ENCODE measurements around the gene RPN2. TPM values are rescaled to one million over a fixed set of nuclear protein-coding genes. Genes with fewer than 3 reads are reported as not detected.

RPN2 gene
- total and polyA plus RNA-seq, 7 experiments from 2014 or later: 88.7 to 281 (median 113) TPM

GRCh38 chr20:37172836-37173235, 6.3 kb upstream of the RPN2 start:
- Histone ChIP-seq H3K9me3 (ENCODE audit: control insufficient read depth in 2 of 3, low read length in 3 of 3) (no peaks in the 10 kb centered on the region), H3K27ac (ENCODE audit: low read depth, low read length) (no peak overlapping the region), H3K36me3 (ENCODE audit: control insufficient read depth in 2 of 3, insufficient read depth in 3 of 3, low read length in 3 of 3) (no peaks in the 10 kb centered on the region), H3K4me1 (ENCODE audit: control insufficient read depth in 2 of 2, insufficient read depth in 2 of 2, low read length in 2 of 2) (peaks cover 0 to 2% of the 10 kb centered on the region in 2 donors), H3K27me3 (ENCODE audit: control insufficient read depth in 2 of 2, insufficient read depth in 2 of 2, low read length in 2 of 2) (no peaks in the 10 kb centered on the region), H3K4me3 (ENCODE audit: low read length) (no peak overlapping the region)
- ATAC-seq (no peak), DNase-seq (no peak)
- Mint-ChIP-seq H3K27ac (no peak overlapping the region), H3K4me1 (peaks cover 0 to 6% (median 2%) of the 10 kb centered on the region in 7 donors), H3K4me3 (no peak overlapping the region), H3K27me3 (peaks cover 0 to 17% (median 0%) of the 10 kb centered on the region in 5 donors), H3K36me3 (peaks cover 2 to 22% (median 7%) of the 10 kb centered on the region in 5 donors), H3K9me3 (no peaks in the 10 kb centered on the region)
- ChIA-PET CTCF (no interaction called here), POLR2A (interaction anchor here (0.7 kb wide), 1 partner anchor 561 kb away, joined by 3 read pairs; no protein-coding TSS in a partner anchor)
- intact Hi-C loops (cut with micrococcal nuclease): loop anchor here (10.0 kb wide), 2 partner anchors 398 to 578 kb away; partner anchors contain the start of gene DSN1 (in 1 of the 2)

- Mint-ChIP-seq H3K36me3 (peaks cover 4 to 19% (median 10%) of the 10 kb centered on the region in 5 donors), H3K27ac (peak overlapping the region; percentile 94 to 99 (median 96)), H3K9me3 (peaks cover 0 to 2% (median 0%) of the 10 kb centered on the region in 11 donors), H3K4me1 (peaks cover 39 to 56% (median 44%) of the 10 kb centered on the region in 7 donors), H3K27me3 (peaks cover 0 to under 1% (median 0%) of the 10 kb centered on the region in 5 donors), H3K4me3 (peak overlapping the region; percentile 89 to 99 (median 96))
- ChIA-PET POLR2A (interaction anchor here (0.9 to 3.3 kb wide), 7 partner anchors 11 to 348 kb away, joined by 3 to 46 read pairs (median 11); partner anchors contain the start of genes BLCAP and RBL1), CTCF (interaction anchor here (1.6 to 4.9 kb wide), 3 partner anchors 14 to 172 kb away, joined by 4 to 53 read pairs (median 8); no protein-coding TSS in a partner anchor)
- peaks cover 0 to 27% (median 0%) of the 10 kb centered on the region in 3 experiments for H3K36me3 ChIP-seq (ENCODE audit: control insufficient read depth in 2 of 3, insufficient read depth in 3 of 3, low read length in 3 of 3)
- intact Hi-C loops (cut with micrococcal nuclease): loop anchor here (1.0 to 10.0 kb wide), 14 partner anchors 12 to 1438 kb away; partner anchors contain the start of genes DSN1 (in 1 of the 2), RBL1 (in 1 of the 2), RBM39 (in 1 of the 2) and SAMHD1 (in 1 of the 2)
- DNase-seq (no peak), ATAC-seq (no peak)
- H3K27ac ChIP-seq (ENCODE audit: low read depth, low read length): peak overlapping the region; percentile 87
- H3K4me1 ChIP-seq (ENCODE audit: control insufficient read depth in 2 of 2, insufficient read depth in 2 of 2, low read length in 2 of 2): peaks cover 13 to 15% of the 10 kb centered on the region in 2 donors
- H3K27me3 ChIP-seq (ENCODE audit: control insufficient read depth in 2 of 2, insufficient read depth in 2 of 2, low read length in 2 of 2): no peaks in the 10 kb centered on the region
- H3K9me3 ChIP-seq (ENCODE audit: control insufficient read depth in 2 of 3, low read length in 3 of 3): no peaks in the 10 kb centered on the region
- peak overlapping the region; percentile 85 for H3K4me3 ChIP-seq (ENCODE audit: low read length)
Measured at GRCh38 chr20:37179683-37180524, 774 bp downstream of the RPN2 start.

- Mint-ChIP-seq H3K36me3 (peaks cover 4 to 37% (median 28%) of the 10 kb centered on the region in 5 donors), H3K9me3 (no peaks in the 10 kb centered on the region), H3K27ac (peak overlapping the region in 5 of 9 donors; percentile 28 to 72 (median 56)), H3K27me3 (no peaks in the 10 kb centered on the region), H3K4me3 (peak overlapping the region in 1 of 10 donors; percentile 23), H3K4me1 (peaks cover 46 to 84% (median 80%) of the 10 kb centered on the region in 7 donors)
- H3K4me1 ChIP-seq (ENCODE audit: control insufficient read depth in 2 of 2, insufficient read depth in 2 of 2, low read length in 2 of 2): peaks cover 15% of the 10 kb centered on the region in 2 donors
- DNase-seq (no peak), ATAC-seq (no peak)
- ChIA-PET CTCF (no interaction called here), POLR2A (no interaction called here)
- H3K27me3 ChIP-seq (ENCODE audit: control insufficient read depth in 2 of 2, insufficient read depth in 2 of 2, low read length in 2 of 2): no peaks in the 10 kb centered on the region
- intact Hi-C loops (cut with micrococcal nuclease): no loop called here
- H3K4me3 ChIP-seq (ENCODE audit: low read length): no peak overlapping the region
- H3K27ac ChIP-seq (ENCODE audit: low read depth, low read length): no peak overlapping the region
- no peaks in the 10 kb centered on the region for H3K9me3 ChIP-seq (ENCODE audit: control insufficient read depth in 2 of 3, low read length in 3 of 3)
- peaks cover 5 to 54% (median 5%) of the 10 kb centered on the region in 3 experiments for H3K36me3 ChIP-seq (ENCODE audit: control insufficient read depth in 2 of 3, insufficient read depth in 3 of 3, low read length in 3 of 3)
Measured at GRCh38 chr20:37185686-37186085, 6.6 kb downstream of the RPN2 start.

- no peak for ATAC-seq
- H3K36me3 ChIP-seq (ENCODE audit: control insufficient read depth in 2 of 3, insufficient read depth in 3 of 3, low read length in 3 of 3): peaks cover 5 to 54% (median 5%) of the 10 kb centered on the region in 3 experiments
- H3K27ac Mint-ChIP-seq: peak overlapping the region in 5 of 9 donors; percentile 30 to 86 (median 45)
Measured at GRCh38 chr20:37188787-37189186, 9.7 kb downstream of the RPN2 start.

GRCh38 chr20:37189416-37190016, 10.4 kb downstream of the RPN2 start:
- Mint-ChIP-seq H3K36me3 (peaks cover 0 to 28% (median 24%) of the 10 kb centered on the region in 5 donors), H3K4me3 (peak overlapping the region in 8 of 10 donors; percentile 1 to 64 (median 56))
- peak in 1 of 9 donors; percentile 16 for DNase-seq

More at GRCh38 chr20:37188787-37189186, 9.7 kb downstream of the RPN2 start:
- H3K9me3 Mint-ChIP-seq: no peaks in the 10 kb centered on the region
- ChIA-PET POLR2A (interaction anchor here (4.9 kb wide), 1 partner anchor 11 kb away, joined by 46 read pairs; the partner anchor contains the start of genes MROH8 and RPN2), CTCF (interaction anchor here (0.5 to 1.0 kb wide), 3 partner anchors 10 to 340 kb away, joined by 3 to 4 read pairs (median 3); partner anchors contain the start of gene BLCAP)
- intact Hi-C loops (cut with micrococcal nuclease): no loop called here
- no peak for DNase-seq
- no peaks in the 10 kb centered on the region for H3K27me3 Mint-ChIP-seq
- H3K27ac ChIP-seq (ENCODE audit: low read depth, low read length): no peak overlapping the region
- peaks cover 28 to 30% of the 10 kb centered on the region in 2 donors for H3K4me1 ChIP-seq (ENCODE audit: control insufficient read depth in 2 of 2, insufficient read depth in 2 of 2, low read length in 2 of 2)
- peaks cover 47 to 79% (median 77%) of the 10 kb centered on the region in 7 donors for H3K4me1 Mint-ChIP-seq
- no peaks in the 10 kb centered on the region for H3K9me3 ChIP-seq (ENCODE audit: control insufficient read depth in 2 of 3, low read length in 3 of 3)
- H3K4me3 ChIP-seq (ENCODE audit: low read length): no peak overlapping the region
- peaks cover 4 to 32% (median 28%) of the 10 kb centered on the region in 5 donors for H3K36me3 Mint-ChIP-seq
- H3K4me3 Mint-ChIP-seq: peak overlapping the region in 1 of 10 donors; percentile 59
- no peaks in the 10 kb centered on the region for H3K27me3 ChIP-seq (ENCODE audit: control insufficient read depth in 2 of 2, insufficient read depth in 2 of 2, low read length in 2 of 2)

More at GRCh38 chr20:37189416-37190016, 10.4 kb downstream of the RPN2 start:
- Histone ChIP-seq H3K4me3 (ENCODE audit: low read length) (no peak overlapping the region), H3K27ac (ENCODE audit: low read depth, low read length) (peak overlapping the region; percentile 12), H3K9me3 (ENCODE audit: control insufficient read depth in 2 of 3, low read length in 3 of 3) (no peaks in the 10 kb centered on the region), H3K36me3 (ENCODE audit: control insufficient read depth in 2 of 3, insufficient read depth in 3 of 3, low read length in 3 of 3) (peaks cover 5 to 47% (median 5%) of the 10 kb centered on the region in 3 experiments), H3K27me3 (ENCODE audit: control insufficient read depth in 2 of 2, insufficient read depth in 2 of 2, low read length in 2 of 2) (no peaks in the 10 kb centered on the region), H3K4me1 (ENCODE audit: control insufficient read depth in 2 of 2, insufficient read depth in 2 of 2, low read length in 2 of 2) (peaks cover 28 to 34% of the 10 kb centered on the region in 2 donors)
- ATAC-seq: no peak
- ChIA-PET POLR2A (interaction anchor here (0.6 to 4.9 kb wide), 4 partner anchors 8 to 343 kb away, joined by 3 to 46 read pairs (median 6); partner anchors contain the start of genes MROH8 and RPN2), CTCF (interaction anchor here (0.5 to 9.3 kb wide), 7 partner anchors 12 to 343 kb away, joined by 3 to 53 read pairs (median 3); partner anchors contain the start of genes BLCAP, MROH8 and RPN2)
- peaks cover 47 to 79% (median 77%) of the 10 kb centered on the region in 7 donors for H3K4me1 Mint-ChIP-seq
- intact Hi-C loops (cut with micrococcal nuclease): no loop called here
- H3K27ac Mint-ChIP-seq: peak overlapping the region; percentile 37 to 90 (median 81)
- H3K9me3 Mint-ChIP-seq: peaks cover 0 to 2% (median 0%) of the 10 kb centered on the region in 11 donors
- no peaks in the 10 kb centered on the region for H3K27me3 Mint-ChIP-seq

Measured in naive thymus-derived CD4-positive, alpha-beta T cell (primary cell).